OCI-LY7 (cell line): ENCODE data around the gene LAMA3. TPM values are rescaled to one million over a fixed set of nuclear protein-coding genes. Genes with fewer than 3 reads are reported as not detected.

Experiments
- BruUV-seq: library from RNA; stranded (reverse); fragments of 400-500 nt; replicated peaks from 2 replicates; lab custom pipeline; 2021; lab: Mats Ljungman, UMichigan
- CTCF ChIA-PET: fragments of 300-600 bp; sonication (Branson Sonifier 250); formaldehyde crosslinking; loops from one replicate; lab custom pipeline; 2022; ENCODE audit warnings: antibody characterized with exemption; ENCODE audit not compliant: unreplicated experiment; lab: Charles Lee
- POLR2A ChIA-PET: fragments of 300-600 bp; sonication (Branson Sonifier 250); formaldehyde crosslinking; loops from one replicate; lab custom pipeline; 2022; ENCODE audit warnings: antibody characterized with exemption; lab: Charles Lee
- DNase-seq: peaks from one replicate; pipeline ENCODE4 v3.0.0-alpha.2; 2015; ENCODE audit warnings: low spot score
- H2AFZ ChIP-seq: fragments of 200-600 bp; sonication (generic), shearing (Covaris generic); 2 replicates; pipeline ENCODE4 v1.6.1; 2014; ENCODE audit warnings: mild to moderate bottlenecking, antibody characterized with exemption, low read length, moderate library complexity
- H3K27ac ChIP-seq: fragments of 200-600 bp; sonication (generic); 2 replicates; pipeline ENCODE4 v1.5.1; 2014; ENCODE audit warnings: mixed run types, low read depth, mild to moderate bottlenecking, moderate library complexity, low read length, inconsistent platforms; ENCODE audit not compliant: poor library complexity, severe bottlenecking
- H3K36me3 ChIP-seq: fragments of 200-600 bp; sonication (generic); 2 replicates; pipeline ENCODE4 v1.6.1; 2014; ENCODE audit warnings: mild to moderate bottlenecking, antibody characterized with exemption, low read length, moderate library complexity, mixed read lengths; ENCODE audit not compliant: insufficient read depth
- H3K4me1 ChIP-seq: fragments of 200-600 bp; sonication (generic); 2 replicates; pipeline ENCODE4 v1.5.1; 2014; ENCODE audit warnings: mild to moderate bottlenecking, low read length; ENCODE audit not compliant: insufficient read depth, poor library complexity, severe bottlenecking
- H3K4me2 ChIP-seq: fragments of 200-600 bp; sonication (generic); 2 replicates; pipeline ENCODE4 v1.6.1; 2014; ENCODE audit warnings: mild to moderate bottlenecking, low read length
- H3K4me3 ChIP-seq: fragments of 200-600 bp; sonication (generic); 2 replicates; pipeline ENCODE4 v1.5.1; 2014; ENCODE audit warnings: mild to moderate bottlenecking, low read depth, low read length; ENCODE audit not compliant: poor library complexity, severe bottlenecking
- H3K79me2 ChIP-seq: fragments of 200-600 bp; sonication (generic); 2 replicates; pipeline ENCODE4 v1.6.1; 2016; ENCODE audit warnings: low read depth, mild to moderate bottlenecking, low read length, moderate library complexity, mixed read lengths; ENCODE audit not compliant: insufficient read depth
- H3K9me2 ChIP-seq: fragments of 200-600 bp; sonication (generic); 2 replicates; pipeline ENCODE4 v1.6.1; 2016; ENCODE audit warnings: mild to moderate bottlenecking, low read length, mixed read lengths; ENCODE audit not compliant: insufficient read depth
- H3K9me3 ChIP-seq: fragments of 200-600 bp; sonication (generic); 2 replicates; pipeline ENCODE4 v1.6.1; 2014; ENCODE audit warnings: mild to moderate bottlenecking, mixed run types, low read length, mixed read lengths
- H4K20me1 ChIP-seq: fragments of 200-600 bp; sonication (generic); 2 replicates; pipeline ENCODE4 v1.6.1; 2014; ENCODE audit warnings: mild to moderate bottlenecking, antibody characterized with exemption, low read length, moderate library complexity, mixed read lengths; ENCODE audit not compliant: insufficient read depth
- CTCF ChIP-seq: fragments of 200-600 bp; sonication (generic); conservative IDR thresholded peaks from 2 replicates; pipeline ENCODE4 v1.5.1; 2014; ENCODE audit warnings: mild to moderate bottlenecking, antibody characterized with exemption, low read length, moderate library complexity, mixed read lengths
- EZH2phosphoT487 ChIP-seq: fragments of 200-600 bp; sonication (generic); IDR thresholded peaks from 2 replicates; pipeline ENCODE4 v1.6.1; 2018; ENCODE audit warnings: low read depth, borderline replicate concordance, mild to moderate bottlenecking, mixed run types, antibody characterized with exemption, low read length, moderate library complexity, mixed read lengths
- intact Hi-C: fragments of 100-400 bp; cut with micrococcal nuclease; formaldehyde crosslinking; loops from one replicate; pipeline ENCODE4 v1.10.0; 2022; ENCODE audit not compliant: unreplicated experiment
- total RNA-seq, 2 experiments: library from RNA; depleted of rRNA in 1 of 2; stranded (reverse); fragments of >200 nt in 1 of 2; shearing (Covaris generic) in 1 of 2; gene quantifications; 2 replicates each; pipeline ENCODE4 v1.2.3, GENCODE V29; 2014 to 2022

LAMA3 gene
- total RNA-seq, 2 experiments from 2014 or later: 0.16 to 1.6 TPM

GRCh38 chr18:23722646-23723045 lies 33.4 kb downstream of the LAMA3 start:
- Histone ChIP-seq H2AFZ (no peak overlapping the region), H4K20me1 (no peaks in the 10 kb centered on the region), H3K27ac (no peak overlapping the region), H3K36me3 (no peaks in the 10 kb centered on the region), H3K4me1 (no peaks in the 10 kb centered on the region), H3K79me2 (no peaks in the 10 kb centered on the region), H3K9me2 (no peaks in the 10 kb centered on the region), H3K4me2 (no peak overlapping the region), H3K4me3 (no peak overlapping the region), H3K9me3 (no peaks in the 10 kb centered on the region)
- no peak for TF ChIP-seq EZH2phosphoT487
- no peak for TF ChIP-seq CTCF
- CTCF ChIA-PET: no interaction called here
- no peak for DNase-seq
- POLR2A ChIA-PET: no interaction called here
- intact Hi-C loops: no loop called here
- BruUV-seq: no TSS peak

- H3K4me1 ChIP-seq: no peaks in the 10 kb centered on the region
- H3K79me2 ChIP-seq: no peaks in the 10 kb centered on the region
- no peak overlapping the region for H3K27ac ChIP-seq
- H3K4me2 ChIP-seq: no peak overlapping the region
- H3K9me2 ChIP-seq: no peaks in the 10 kb centered on the region
- H4K20me1 ChIP-seq: no peaks in the 10 kb centered on the region
- no peaks in the 10 kb centered on the region for H3K9me3 ChIP-seq
- no peak overlapping the region for H3K4me3 ChIP-seq
- intact Hi-C loops: no loop called here
- CTCF ChIA-PET: no interaction called here
- H2AFZ ChIP-seq: no peak overlapping the region
- no peak for TF ChIP-seq CTCF
- TF ChIP-seq EZH2phosphoT487: no peak
- DNase-seq: no peak
- no TSS peak for BruUV-seq
- H3K36me3 ChIP-seq: no peaks in the 10 kb centered on the region
- POLR2A ChIA-PET: no interaction called here
These were observed 33.9 kb downstream of the LAMA3 start for GRCh38 chr18:23723121-23723520.

GRCh38 chr18:23724681-23725080 lies 35.4 kb downstream of the LAMA3 start:
- intact Hi-C loops: no loop called here
- no peak overlapping the region for H2AFZ ChIP-seq
- DNase-seq: no peak
- no TSS peak for BruUV-seq
- H3K4me3 ChIP-seq: no peak overlapping the region
- H3K9me2 ChIP-seq: no peaks in the 10 kb centered on the region
- no peaks in the 10 kb centered on the region for H3K79me2 ChIP-seq
- H3K36me3 ChIP-seq: no peaks in the 10 kb centered on the region
- H3K4me2 ChIP-seq: no peak overlapping the region
- ChIA-PET POLR2A (no interaction called here), CTCF (no interaction called here)
- TF ChIP-seq CTCF (no peak), EZH2phosphoT487 (no peak)
- no peaks in the 10 kb centered on the region for H4K20me1 ChIP-seq
- H3K27ac ChIP-seq: no peak overlapping the region
- H3K4me1 ChIP-seq: no peaks in the 10 kb centered on the region
- H3K9me3 ChIP-seq: no peaks in the 10 kb centered on the region
